ENCODE measurements around the gene GUCY2C.

The GUCY2C gene

DNA sequence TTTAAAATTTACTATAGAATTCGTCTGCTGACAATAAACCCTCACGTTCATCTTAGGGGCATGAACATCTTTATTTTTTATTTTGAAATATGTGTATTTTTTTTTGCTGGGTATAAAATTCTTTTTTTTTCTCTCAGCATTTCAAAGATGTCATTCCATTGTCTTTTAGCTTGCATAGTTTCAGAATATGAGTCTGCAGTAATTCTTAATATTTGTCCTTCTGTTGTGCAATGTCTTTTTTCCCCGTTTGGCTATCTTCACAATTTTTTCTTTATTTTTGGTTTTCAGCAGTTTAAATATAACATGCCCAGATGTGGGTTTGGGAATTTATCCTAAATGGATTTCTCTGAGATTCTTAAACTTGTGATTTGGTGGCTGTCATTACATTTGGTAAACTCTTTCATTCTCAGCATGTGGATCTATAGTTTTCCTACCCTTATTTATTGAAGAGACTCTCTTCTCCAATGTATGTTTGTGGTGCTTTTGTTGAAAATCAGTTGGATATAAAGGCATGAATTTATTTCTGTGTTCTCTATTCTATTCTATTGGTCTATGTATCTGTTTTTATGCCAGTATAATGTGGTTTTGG lies 90.9 kb downstream of the GUCY2C start:
- TF ChIP-seq, protein P1, sequence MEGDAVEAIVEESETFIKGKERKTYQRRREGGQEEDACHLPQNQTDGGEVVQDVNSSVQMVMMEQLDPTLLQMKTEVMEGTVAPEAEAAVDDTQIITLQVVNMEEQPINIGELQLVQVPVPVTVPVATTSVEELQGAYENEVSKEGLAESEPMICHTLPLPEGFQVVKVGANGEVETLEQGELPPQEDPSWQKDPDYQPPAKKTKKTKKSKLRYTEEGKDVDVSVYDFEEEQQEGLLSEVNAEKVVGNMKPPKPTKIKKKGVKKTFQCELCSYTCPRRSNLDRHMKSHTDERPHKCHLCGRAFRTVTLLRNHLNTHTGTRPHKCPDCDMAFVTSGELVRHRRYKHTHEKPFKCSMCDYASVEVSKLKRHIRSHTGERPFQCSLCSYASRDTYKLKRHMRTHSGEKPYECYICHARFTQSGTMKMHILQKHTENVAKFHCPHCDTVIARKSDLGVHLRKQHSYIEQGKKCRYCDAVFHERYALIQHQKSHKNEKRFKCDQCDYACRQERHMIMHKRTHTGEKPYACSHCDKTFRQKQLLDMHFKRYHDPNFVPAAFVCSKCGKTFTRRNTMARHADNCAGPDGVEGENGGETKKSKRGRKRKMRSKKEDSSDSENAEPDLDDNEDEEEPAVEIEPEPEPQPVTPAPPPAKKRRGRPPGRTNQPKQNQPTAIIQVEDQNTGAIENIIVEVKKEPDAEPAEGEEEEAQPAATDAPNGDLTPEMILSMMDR (IDR thresholded peaks at IDR 0.05; ENCODE audit: low read depth, low read length, missing control alignments) = no peak
- H3K4me3 ChIP-seq (replicated peaks; ENCODE audit: low read depth, low read length) = no peak overlapping the region
- no peak for DNase-seq (ENCODE audit: extremely low read depth, low read depth)

DNA sequence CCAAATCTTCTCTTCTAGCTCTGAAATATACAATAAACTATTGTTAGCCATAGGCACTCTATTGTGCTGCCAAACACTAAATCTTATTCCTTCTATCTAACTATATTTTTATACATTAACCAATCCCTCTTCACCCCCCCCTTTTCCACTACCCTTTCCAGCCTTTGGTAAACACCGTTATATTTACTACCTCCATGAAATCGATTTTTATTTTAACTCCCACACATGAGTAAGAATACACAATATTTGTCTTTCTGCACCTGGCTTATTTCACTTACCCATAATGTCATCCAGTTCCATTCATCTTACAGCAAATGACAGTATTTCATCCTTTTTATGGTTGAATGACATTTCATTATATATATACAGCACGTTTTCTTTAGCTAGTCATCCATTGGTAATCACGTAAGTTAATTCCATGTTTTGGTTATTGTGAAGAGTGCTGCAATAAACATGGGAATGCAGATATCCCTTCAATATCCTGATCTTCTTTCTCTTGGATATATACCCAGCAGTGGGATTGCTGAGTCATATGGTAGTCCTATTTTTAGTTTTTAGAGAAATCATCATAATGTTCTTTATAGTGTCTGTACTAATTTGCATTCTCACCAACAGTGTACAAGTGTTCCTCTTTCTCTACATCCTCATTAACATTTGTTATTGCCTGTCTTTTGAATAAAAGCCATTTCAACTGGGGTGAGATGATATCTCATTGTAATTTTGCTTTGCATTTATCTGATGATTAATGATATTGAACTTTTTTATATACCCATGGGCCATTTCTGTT lies 94.5 kb downstream of the GUCY2C start:
- TF ChIP-seq, protein P1 (IDR thresholded peaks at IDR 0.05; ENCODE audit: low read depth, low read length, missing control alignments) = no peak
- DNase-seq (ENCODE audit: extremely low read depth, low read depth) = no peak
- no peak overlapping the region for H3K4me3 ChIP-seq (replicated peaks; ENCODE audit: low read depth, low read length)

DNA sequence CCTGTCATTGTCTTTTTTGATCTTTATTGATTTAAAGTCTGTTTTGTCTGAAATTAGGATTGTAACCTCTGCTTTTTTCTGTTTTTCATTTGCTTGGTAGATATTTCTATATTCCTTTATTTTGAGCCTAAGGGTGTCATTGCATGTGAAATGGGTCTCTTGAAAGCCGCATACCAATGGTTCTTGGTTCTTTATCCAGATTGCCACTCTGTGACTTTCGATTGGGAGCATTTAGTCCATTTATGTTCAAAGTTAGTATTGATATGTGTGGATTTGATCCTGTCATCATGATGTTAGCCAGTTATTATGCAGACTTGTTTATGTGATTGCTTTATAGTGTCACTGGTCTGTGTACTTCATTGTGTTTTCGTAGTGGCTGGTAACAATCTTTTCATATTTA lies 98.9 kb downstream of the GUCY2C start:
- TF ChIP-seq, protein P1 (IDR thresholded peaks at IDR 0.05; ENCODE audit: low read depth, low read length, missing control alignments) = no peak
- no peak for DNase-seq (ENCODE audit: extremely low read depth, low read depth)
- H3K4me3 ChIP-seq (replicated peaks; ENCODE audit: low read depth, low read length) = no peak overlapping the region

DNA sequence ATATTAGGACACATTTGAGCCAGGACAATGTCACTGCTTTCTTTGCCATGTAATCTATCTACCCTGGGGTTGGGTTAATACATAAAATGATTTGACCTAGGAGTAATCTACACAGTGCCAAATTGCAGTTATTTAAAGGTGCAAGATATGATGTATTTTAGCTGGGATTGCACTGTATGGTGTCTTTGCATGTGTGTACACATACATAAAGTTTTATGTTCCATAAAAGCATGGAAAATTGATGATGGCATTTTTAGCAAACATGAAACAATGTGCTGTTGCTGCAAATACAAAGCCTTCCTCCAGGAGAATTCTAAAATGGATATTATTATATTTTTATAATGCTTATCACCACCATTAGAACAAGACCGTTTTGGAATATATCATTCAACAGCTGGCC lies 104.7 kb downstream of the GUCY2C start:
- DNase-seq (ENCODE audit: extremely low read depth, low read depth) = no peak
- H3K4me3 ChIP-seq (replicated peaks; ENCODE audit: low read depth, low read length) = no peak overlapping the region
- TF ChIP-seq, protein P1 (IDR thresholded peaks at IDR 0.05; ENCODE audit: low read depth, low read length, missing control alignments) = no peak

DNA sequence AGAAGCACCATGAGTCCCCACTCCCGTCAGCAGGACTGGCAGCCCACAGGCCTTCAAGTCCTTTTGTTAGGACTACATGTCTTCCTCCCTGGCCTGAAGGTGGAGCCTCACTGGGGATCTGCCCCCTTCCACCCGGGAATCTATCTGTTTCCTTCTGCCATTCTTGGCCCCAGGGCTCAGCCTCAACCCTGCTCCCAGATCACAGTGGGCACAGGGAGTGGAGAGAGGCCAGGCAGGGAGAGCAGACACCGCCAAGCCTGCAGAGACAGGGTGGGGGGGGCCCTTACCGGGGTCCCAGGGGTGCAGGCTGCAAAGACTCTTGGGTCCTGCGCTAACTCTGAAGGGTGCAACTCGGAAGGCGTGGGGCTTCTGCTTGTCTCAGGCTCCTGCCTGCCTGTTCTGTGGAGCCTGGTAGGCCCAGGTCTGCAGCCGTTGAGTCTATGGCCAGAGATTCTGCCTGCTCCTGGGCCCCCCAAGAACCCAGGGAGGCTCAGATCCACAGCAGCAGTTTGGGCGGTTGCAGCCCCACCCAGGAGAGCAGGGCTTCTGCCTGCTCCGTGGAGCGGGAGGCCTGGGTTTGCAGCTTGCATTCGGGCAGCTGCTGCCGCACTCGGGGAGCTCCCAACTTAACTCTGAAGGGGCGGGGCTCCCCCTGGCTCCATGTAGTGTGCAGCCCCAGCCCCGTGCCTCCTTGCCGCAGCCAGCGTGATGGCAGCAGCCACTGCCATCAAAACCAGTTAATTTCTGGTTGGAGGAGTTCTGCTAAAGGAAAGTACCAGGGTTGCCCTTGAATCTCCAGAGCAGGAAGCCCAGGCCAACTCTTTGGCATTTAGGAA lies 107.0 kb downstream of the GUCY2C start:
- DNase-seq (ENCODE audit: extremely low read depth, low read depth) = no peak
- no peak overlapping the region for H3K4me3 ChIP-seq (replicated peaks; ENCODE audit: low read depth, low read length)
- TF ChIP-seq, protein P1 (IDR thresholded peaks at IDR 0.05; ENCODE audit: low read depth, low read length, missing control alignments) = no peak

DNA sequence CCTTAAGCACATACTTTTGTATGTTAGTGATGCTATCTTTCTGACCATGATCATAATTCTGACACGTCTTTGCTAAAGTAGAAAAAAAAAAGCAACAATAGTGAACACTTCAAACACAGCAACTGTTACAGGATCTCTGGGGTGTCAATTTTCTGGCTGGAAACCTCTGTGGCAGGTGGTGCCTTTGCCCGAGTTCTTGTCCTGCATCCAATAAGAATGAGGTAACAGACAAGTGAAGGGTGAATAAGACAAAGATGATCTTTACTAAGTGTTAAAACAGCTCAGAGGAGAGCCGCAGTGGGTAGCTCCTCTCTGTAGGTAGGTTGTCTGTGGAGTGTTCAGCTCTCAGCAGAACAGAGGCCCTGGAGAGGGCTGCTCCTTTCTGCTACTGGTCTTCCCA lies 107.8 kb downstream of the GUCY2C start:
- TF ChIP-seq, protein P1 (IDR thresholded peaks at IDR 0.05; ENCODE audit: low read depth, low read length, missing control alignments) = no peak
- H3K4me3 ChIP-seq (replicated peaks; ENCODE audit: low read depth, low read length) = no peak overlapping the region
- DNase-seq (ENCODE audit: extremely low read depth, low read depth) = no peak
